SK-N-SH treated with all-trans-retinoic acid at 6 μM for 48 hours (cell line): Measurements from ENCODE around the gene HRK.

Experiments used
- ATAC-seq: fragments of 200-7000 bp; cut with Tn5 transposase; 3 replicates; pipeline ENCODE4 v1.9.1; 2020; ENCODE audit warnings: mild to moderate bottlenecking, moderate library complexity
- BACH2 ChIP-seq: fragments of 250-450 bp; sonication (Bioruptor Pico); IDR thresholded peaks from 2 replicates; pipeline ENCODE4 v1.9.0; 2021; ENCODE audit warnings: mild to moderate bottlenecking, borderline replicate concordance
- CREB5 ChIP-seq: fragments of 250-450 bp; sonication (Bioruptor Pico); IDR thresholded peaks from 2 replicates; pipeline ENCODE4 v1.5.1; 2020; ENCODE audit warnings: low read depth, mild to moderate bottlenecking, moderate library complexity
- CSDC2 ChIP-seq: fragments of 250-450 bp; sonication (Bioruptor Pico); IDR thresholded peaks from 2 replicates; pipeline ENCODE4 v1.5.0; 2020; ENCODE audit warnings: mild to moderate bottlenecking, moderate library complexity
- CSRNP3 ChIP-seq: fragments of 250-450 bp; sonication (Bioruptor Pico); IDR thresholded peaks from 2 replicates; pipeline ENCODE4 v1.5.1; 2021; ENCODE audit warnings: mild to moderate bottlenecking, moderate library complexity
- ESRRG ChIP-seq: fragments of 250-450 bp; sonication (Bioruptor Pico); IDR thresholded peaks from 2 replicates; pipeline ENCODE4 v1.6.1; 2021; ENCODE audit warnings: mild to moderate bottlenecking
- GLIS3 ChIP-seq: fragments of 250-450 bp; sonication (Bioruptor Pico); IDR thresholded peaks from 2 replicates; pipeline ENCODE4 v1.5.0; 2020; ENCODE audit warnings: mild to moderate bottlenecking, moderate library complexity
- ISL1 ChIP-seq: fragments of 250-450 bp; sonication (Bioruptor Pico); IDR thresholded peaks from 2 replicates; pipeline ENCODE4 v2.1.2; 2022; ENCODE audit warnings: mild to moderate bottlenecking, moderate library complexity
- OSR1 ChIP-seq: fragments of 250-450 bp; sonication (Bioruptor Pico); IDR thresholded peaks from 2 replicates; pipeline ENCODE4 v1.8.0; 2022; ENCODE audit warnings: moderate library complexity, mild to moderate bottlenecking, inconsistent platforms
- PATZ1 ChIP-seq: fragments of 250-450 bp; sonication (Bioruptor Pico); IDR thresholded peaks from 2 replicates; pipeline ENCODE4 v1.8.0; 2020; ENCODE audit warnings: mild to moderate bottlenecking, moderate library complexity, borderline replicate concordance
- POU6F1 ChIP-seq: fragments of 250-450 bp; sonication (Bioruptor Pico); IDR thresholded peaks from 2 replicates; pipeline ENCODE4 v1.8.0; 2021; ENCODE audit warnings: low read depth, mild to moderate bottlenecking, moderate library complexity, borderline replicate concordance
- PPARA ChIP-seq: fragments of 250-450 bp; sonication (Bioruptor Pico); IDR thresholded peaks from 2 replicates; pipeline ENCODE4 v1.5.0; 2020; ENCODE audit warnings: mild to moderate bottlenecking, borderline replicate concordance
- RARB ChIP-seq: fragments of 250-450 bp; sonication (Bioruptor Pico); IDR thresholded peaks from 2 replicates; pipeline ENCODE4 v1.8.0; 2021; ENCODE audit warnings: mild to moderate bottlenecking, moderate library complexity
- SNAI2 ChIP-seq: fragments of 250-450 bp; sonication (Bioruptor Pico); IDR thresholded peaks from 2 replicates; pipeline ENCODE4 v1.5.0; 2020; ENCODE audit warnings: mild to moderate bottlenecking, moderate library complexity
- TCF4 ChIP-seq: fragments of 250-450 bp; sonication (Bioruptor Pico); IDR thresholded peaks from 2 replicates; pipeline ENCODE4 v1.8.0; 2021; ENCODE audit warnings: mild to moderate bottlenecking, moderate library complexity, borderline replicate concordance
- TOX ChIP-seq: fragments of 250-450 bp; sonication (Bioruptor Pico); IDR thresholded peaks from 2 replicates; pipeline ENCODE4 v1.8.0; 2021; ENCODE audit warnings: mild to moderate bottlenecking, moderate library complexity, borderline replicate concordance
- TSHZ2 ChIP-seq: fragments of 250-450 bp; sonication (Bioruptor Pico); IDR thresholded peaks from 2 replicates; pipeline ENCODE4 v1.5.0; 2020; ENCODE audit warnings: mild to moderate bottlenecking, moderate library complexity
- ZC3H10 ChIP-seq: fragments of 250-450 bp; sonication (Bioruptor Pico); IDR thresholded peaks from 2 replicates; pipeline ENCODE4 v1.5.1; 2021; ENCODE audit warnings: mild to moderate bottlenecking, moderate library complexity
- ZFP3 ChIP-seq: fragments of 250-450 bp; sonication (Bioruptor Pico); IDR thresholded peaks from 2 replicates; pipeline ENCODE4 v1.5.0; 2020; ENCODE audit warnings: mild to moderate bottlenecking, moderate library complexity
- ZNF565 ChIP-seq: fragments of 450-650 bp; formaldehyde crosslinking; conservative IDR thresholded peaks from 2 replicates; pipeline ENCODE4 v1.5.0; 2020; ENCODE audit warnings: low read depth, mild to moderate bottlenecking, moderate library complexity
- ZNF70 ChIP-seq: fragments of 450-650 bp; formaldehyde crosslinking; IDR thresholded peaks from 2 replicates; pipeline ENCODE4 v1.5.0; 2020; ENCODE audit warnings: mild to moderate bottlenecking, moderate library complexity

The HRK gene

GRCh38 chr12:116887244-116887643 is 6.0 kb upstream of the HRK start:
- no peak for TF ChIP-seq TOX (CRISPR knock-in tag)
- TF ChIP-seq ISL1 (CRISPR knock-in tag): no peak
- no peak for TF ChIP-seq ZFP3 (CRISPR knock-in tag)
- TF ChIP-seq OSR1 (CRISPR knock-in tag): no peak
- TF ChIP-seq TSHZ2: no peak
- no peak for TF ChIP-seq ZC3H10
- TF ChIP-seq CSRNP3 (CRISPR knock-in tag): no peak
- no peak for TF ChIP-seq ZNF565
- no peak for TF ChIP-seq PATZ1 (CRISPR knock-in tag)
- TF ChIP-seq SNAI2: no peak
- no peak for TF ChIP-seq ESRRG
- no peak for TF ChIP-seq GLIS3 (CRISPR knock-in tag)
- no peak for TF ChIP-seq PPARA (CRISPR knock-in tag)
- no peak for TF ChIP-seq RARB (CRISPR knock-in tag)
- TF ChIP-seq ZNF70: no peak
- TF ChIP-seq POU6F1 (CRISPR knock-in tag): no peak
- TF ChIP-seq CREB5: no peak
- no peak for TF ChIP-seq BACH2 (CRISPR knock-in tag)
- TF ChIP-seq TCF4 (CRISPR knock-in tag): no peak
- ATAC-seq: no peak

- no peak for ATAC-seq
- TF ChIP-seq TOX (CRISPR knock-in tag) (no peak), TSHZ2 (no peak), PPARA (CRISPR knock-in tag) (no peak), RARB (CRISPR knock-in tag) (no peak), CSDC2 (CRISPR knock-in tag) (no peak), CSRNP3 (CRISPR knock-in tag) (no peak)
- TF ChIP-seq, all 23 proteins: peak for 0
Observed at GRCh38 chr12:116885491-116885890, 4.2 kb upstream of the HRK start.
